Hematopoietic multipotent progenitor cell treated with erythropoietin and hydrocortisone succinate and interleukin-3 and kit ligand, for 6 days (in vitro differentiated cells): ENCODE measurements around the gene GADD45G.

Experiments used
- DNase-seq: peaks from one replicate; pipeline ENCODE4 v3.0.0-alpha.2; 2015

Gene GADD45G

GRCh38 chr9:89655056-89655989 lies 50.5 kb downstream of the GADD45G start:
- DNase-seq = no peak
